Nephron progenitor cell (in vitro differentiated cells): ENCODE measurements around the gene ANKRD62.
"Not testable (repeated sequence)": the region's sequence is repeated elsewhere in the genome, so short reads cannot be mapped to it uniquely, and the experiment has no call there.

Source experiments
- DNase-seq: peaks from one replicate; pipeline ENCODE4 v3.0.0; 2021
- H3K27ac Mint-ChIP-seq: 2 replicates; pipeline ENCODE4 v1.8.0; 2021; ENCODE audit warnings: mild to moderate bottlenecking, moderate library complexity, mixed read lengths
- H3K27me3 Mint-ChIP-seq: 2 replicates; pipeline ENCODE4 v1.8.0; 2021; ENCODE audit warnings: mild to moderate bottlenecking, low read depth, mixed read lengths; ENCODE audit not compliant: poor library complexity
- H3K36me3 Mint-ChIP-seq: 2 replicates; pipeline ENCODE4 v1.8.0; 2021; ENCODE audit warnings: low read depth, mixed read lengths
- H3K4me1 Mint-ChIP-seq: 2 replicates; pipeline ENCODE4 v1.8.0; 2021; ENCODE audit warnings: mixed read lengths
- H3K4me3 Mint-ChIP-seq: 2 replicates; pipeline ENCODE4 v1.8.0; 2021; ENCODE audit warnings: mild to moderate bottlenecking, moderate library complexity, mixed read lengths
- H3K9me3 Mint-ChIP-seq: 2 replicates; pipeline ENCODE4 v1.8.0; 2021; ENCODE audit warnings: mild to moderate bottlenecking, moderate library complexity, mixed read lengths
- TF ChIP-seq, protein P1 (sequence below): fragments of 200-600 bp; sonication (generic); IDR thresholded peaks from 2 replicates; pipeline ENCODE4 v1.5.0; 2021; ENCODE audit warnings: antibody characterized with exemption

ANKRD62 gene

DNA sequence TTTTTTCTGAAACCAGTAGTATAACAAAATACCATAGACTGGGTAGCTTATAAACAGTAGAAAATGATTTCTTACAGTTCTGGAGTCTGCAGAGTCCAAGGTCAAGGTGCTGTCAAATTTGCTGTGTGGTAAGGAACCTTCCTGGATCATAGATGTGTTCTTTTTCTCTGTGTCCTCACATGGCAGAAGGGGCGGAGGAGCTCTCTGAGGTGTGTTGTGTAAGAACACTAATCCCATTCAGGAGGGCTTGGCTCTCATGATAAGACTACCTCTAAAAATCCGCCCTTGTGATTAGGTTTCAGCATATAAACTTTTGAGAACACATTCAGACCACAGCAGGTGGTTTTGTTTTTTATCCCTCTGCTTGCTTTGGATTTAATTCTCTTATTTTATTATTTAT is 25.7 kb downstream of the ANKRD62 start:
- Mint-ChIP-seq H3K27me3 (peaks cover 13% of the 10 kb centered on the region), H3K36me3 (no peaks in the 10 kb centered on the region), H3K27ac (no peak overlapping the region), H3K4me1 (peaks cover 9% of the 10 kb centered on the region), H3K9me3 (no peaks in the 10 kb centered on the region), H3K4me3 (no peak overlapping the region)
- TF ChIP-seq, protein P1, sequence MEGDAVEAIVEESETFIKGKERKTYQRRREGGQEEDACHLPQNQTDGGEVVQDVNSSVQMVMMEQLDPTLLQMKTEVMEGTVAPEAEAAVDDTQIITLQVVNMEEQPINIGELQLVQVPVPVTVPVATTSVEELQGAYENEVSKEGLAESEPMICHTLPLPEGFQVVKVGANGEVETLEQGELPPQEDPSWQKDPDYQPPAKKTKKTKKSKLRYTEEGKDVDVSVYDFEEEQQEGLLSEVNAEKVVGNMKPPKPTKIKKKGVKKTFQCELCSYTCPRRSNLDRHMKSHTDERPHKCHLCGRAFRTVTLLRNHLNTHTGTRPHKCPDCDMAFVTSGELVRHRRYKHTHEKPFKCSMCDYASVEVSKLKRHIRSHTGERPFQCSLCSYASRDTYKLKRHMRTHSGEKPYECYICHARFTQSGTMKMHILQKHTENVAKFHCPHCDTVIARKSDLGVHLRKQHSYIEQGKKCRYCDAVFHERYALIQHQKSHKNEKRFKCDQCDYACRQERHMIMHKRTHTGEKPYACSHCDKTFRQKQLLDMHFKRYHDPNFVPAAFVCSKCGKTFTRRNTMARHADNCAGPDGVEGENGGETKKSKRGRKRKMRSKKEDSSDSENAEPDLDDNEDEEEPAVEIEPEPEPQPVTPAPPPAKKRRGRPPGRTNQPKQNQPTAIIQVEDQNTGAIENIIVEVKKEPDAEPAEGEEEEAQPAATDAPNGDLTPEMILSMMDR: no peak
- DNase-seq: no peak

DNA sequence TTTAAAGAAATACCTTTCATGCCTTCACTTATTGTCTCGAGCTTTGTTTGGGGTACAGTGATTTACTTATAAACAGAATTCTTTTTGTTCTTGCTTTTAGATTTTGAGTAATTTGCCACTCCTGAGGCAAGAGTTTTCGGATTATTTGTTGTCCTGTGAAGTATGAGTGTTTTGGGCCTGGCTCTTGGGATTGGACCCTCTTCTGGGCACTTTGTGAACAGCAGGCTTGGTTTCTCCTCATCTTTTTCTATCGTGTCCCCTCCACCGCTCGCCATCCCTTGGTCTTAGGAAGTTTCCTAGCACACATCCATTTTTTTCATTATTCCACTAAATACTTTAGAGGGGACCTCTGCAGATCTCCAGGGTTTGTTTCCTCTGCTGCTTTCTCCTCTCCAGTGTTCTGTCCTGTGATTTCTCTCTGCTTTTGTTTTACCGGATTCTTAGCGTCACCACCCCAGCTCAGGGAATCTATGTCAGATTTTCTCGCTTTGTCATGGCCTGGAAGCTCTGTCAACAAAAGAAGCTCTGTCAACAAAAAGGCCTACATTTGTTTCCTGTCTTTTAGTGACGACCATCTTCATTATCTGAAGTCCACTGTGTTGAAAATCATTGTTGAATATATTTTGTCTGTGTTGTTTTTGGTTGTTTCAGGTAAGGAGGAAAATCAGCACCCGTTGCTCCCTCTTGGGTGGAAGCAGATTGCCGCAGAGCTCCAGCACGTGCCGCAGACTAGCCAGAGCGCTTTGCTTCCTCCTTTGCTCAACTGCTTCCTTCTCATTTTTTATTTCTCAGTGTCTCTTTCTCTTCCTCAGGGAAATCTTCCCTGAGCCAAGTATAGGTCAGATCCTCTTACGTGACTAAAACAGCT is 27.8 kb downstream of the ANKRD62 start:
- Mint-ChIP-seq H3K36me3 (no peaks in the 10 kb centered on the region), H3K4me3 (peak overlapping the region; percentile 71), H3K27ac (no peak overlapping the region), H3K27me3 (peaks cover 13% of the 10 kb centered on the region), H3K9me3 (no peaks in the 10 kb centered on the region), H3K4me1 (peaks cover 9% of the 10 kb centered on the region)
- TF ChIP-seq, protein P1: peak; percentile 49
- DNase-seq: peak; percentile 32

DNA sequence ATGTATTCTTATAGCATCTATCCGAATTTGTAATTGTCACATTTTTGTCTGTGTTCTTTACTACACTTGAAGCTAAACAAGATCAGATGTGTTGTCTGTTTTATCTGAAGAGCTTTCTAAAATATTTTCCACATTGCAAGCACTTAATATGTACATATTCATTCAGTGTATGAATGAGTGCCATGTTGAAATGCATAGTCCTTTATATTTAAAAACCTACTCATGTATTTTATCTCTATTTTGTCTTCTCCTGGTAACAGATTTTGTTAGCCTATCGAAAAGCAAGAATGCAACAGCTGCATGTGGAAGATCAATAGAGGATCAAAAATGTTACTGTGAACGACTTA is 28.4 kb downstream of the ANKRD62 start:
- H3K36me3 Mint-ChIP-seq, H3K4me1 Mint-ChIP-seq, H3K9me3 Mint-ChIP-seq, H3K27ac Mint-ChIP-seq, H3K27me3 Mint-ChIP-seq, DNase-seq: not testable (repeated sequence)
- peak overlapping the region; percentile 71 for H3K4me3 Mint-ChIP-seq

DNA sequence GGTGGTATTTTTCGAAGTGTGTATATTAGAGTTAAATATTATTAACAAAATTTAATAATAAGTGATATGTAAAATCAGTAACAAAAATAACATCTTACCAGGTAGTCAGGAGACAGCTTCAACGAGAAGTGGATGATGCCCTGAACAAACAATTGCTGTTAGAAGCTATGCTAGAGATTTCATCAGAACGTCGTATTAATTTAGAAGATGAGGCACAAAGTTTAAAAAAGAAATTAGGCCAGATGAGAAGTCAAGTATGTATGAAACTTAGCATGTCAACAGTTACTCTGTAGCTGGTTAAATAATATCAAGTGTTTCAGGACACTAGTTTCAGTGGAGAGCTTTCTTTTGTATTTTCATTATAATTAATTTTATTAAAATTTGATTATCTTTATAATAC is 34.0 kb downstream of the ANKRD62 start:
- not testable (repeated sequence) for H3K27ac Mint-ChIP-seq, H3K36me3 Mint-ChIP-seq, H3K27me3 Mint-ChIP-seq, H3K4me1 Mint-ChIP-seq, H3K9me3 Mint-ChIP-seq, DNase-seq, H3K4me3 Mint-ChIP-seq

DNA sequence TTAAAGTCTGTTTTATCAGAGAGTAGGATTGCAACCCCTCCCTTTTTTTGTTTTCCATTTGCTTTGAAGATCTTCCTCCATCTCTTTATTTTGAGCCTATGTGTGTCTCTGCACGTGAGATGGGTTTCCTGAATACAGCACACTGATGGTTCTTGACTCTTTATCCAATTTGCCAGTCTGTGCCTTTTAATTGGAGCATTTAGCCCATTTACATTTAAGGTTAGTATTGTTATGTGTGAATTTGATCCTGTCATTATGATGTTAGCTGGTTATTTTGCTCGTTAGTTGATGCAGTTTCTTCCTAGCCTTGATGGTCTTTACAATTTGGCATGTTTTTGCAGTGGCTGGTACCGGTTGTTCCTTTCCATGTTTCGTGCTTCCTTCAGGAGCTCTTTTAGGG is 45.2 kb downstream of the ANKRD62 start:
- not testable (repeated sequence) for H3K4me1 Mint-ChIP-seq, H3K36me3 Mint-ChIP-seq, DNase-seq, H3K27ac Mint-ChIP-seq, H3K27me3 Mint-ChIP-seq, H3K4me3 Mint-ChIP-seq
- H3K9me3 Mint-ChIP-seq: peaks cover 35% of the 10 kb centered on the region

DNA sequence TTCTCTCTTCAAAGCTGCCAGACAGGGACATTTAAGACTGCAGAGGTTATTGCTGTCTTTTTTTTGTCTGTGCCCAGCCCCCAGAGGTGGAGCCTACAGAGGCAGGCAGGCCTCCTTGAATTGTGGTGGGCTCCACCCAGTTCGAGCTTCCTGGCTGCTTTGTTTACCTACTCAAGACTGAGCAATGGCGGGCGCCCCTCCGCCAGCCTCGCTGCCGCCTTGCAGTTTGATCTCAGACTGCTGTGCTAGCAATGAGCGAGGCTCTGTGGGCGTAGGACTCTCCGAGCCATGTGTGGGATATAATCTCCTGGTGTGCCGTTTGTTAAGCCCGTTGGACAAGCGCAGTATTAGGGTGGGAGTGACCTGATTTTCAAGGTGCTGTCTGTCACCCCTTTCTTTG is 47.2 kb downstream of the ANKRD62 start:
- peaks cover 35% of the 10 kb centered on the region for H3K9me3 Mint-ChIP-seq
- not testable (repeated sequence) for H3K36me3 Mint-ChIP-seq, H3K27ac Mint-ChIP-seq, H3K4me1 Mint-ChIP-seq, H3K4me3 Mint-ChIP-seq, DNase-seq, H3K27me3 Mint-ChIP-seq

DNA sequence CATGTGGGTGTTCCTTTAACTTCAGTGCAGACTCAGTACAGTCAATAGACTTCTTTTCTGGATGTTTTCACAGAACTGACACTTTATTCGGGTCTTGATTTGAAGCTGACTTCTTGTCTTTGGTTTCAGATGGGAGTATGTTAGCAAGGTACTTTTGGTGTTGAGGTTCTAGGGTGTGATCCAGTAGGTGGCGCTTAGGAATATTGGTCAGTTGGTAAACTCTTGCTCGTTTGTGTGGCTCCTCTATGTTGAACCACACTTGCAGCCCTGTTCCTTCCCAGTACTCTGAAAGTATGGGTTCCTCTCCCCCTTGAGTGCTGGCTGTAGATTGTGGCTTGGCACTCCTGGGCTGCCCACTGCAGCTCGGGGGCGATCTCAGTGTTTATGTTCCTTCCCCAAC is 48.1 kb downstream of the ANKRD62 start:
- not testable (repeated sequence) for H3K4me3 Mint-ChIP-seq, H3K4me1 Mint-ChIP-seq, H3K36me3 Mint-ChIP-seq, H3K27ac Mint-ChIP-seq, H3K27me3 Mint-ChIP-seq, DNase-seq
- peaks cover 29% of the 10 kb centered on the region for H3K9me3 Mint-ChIP-seq

DNA sequence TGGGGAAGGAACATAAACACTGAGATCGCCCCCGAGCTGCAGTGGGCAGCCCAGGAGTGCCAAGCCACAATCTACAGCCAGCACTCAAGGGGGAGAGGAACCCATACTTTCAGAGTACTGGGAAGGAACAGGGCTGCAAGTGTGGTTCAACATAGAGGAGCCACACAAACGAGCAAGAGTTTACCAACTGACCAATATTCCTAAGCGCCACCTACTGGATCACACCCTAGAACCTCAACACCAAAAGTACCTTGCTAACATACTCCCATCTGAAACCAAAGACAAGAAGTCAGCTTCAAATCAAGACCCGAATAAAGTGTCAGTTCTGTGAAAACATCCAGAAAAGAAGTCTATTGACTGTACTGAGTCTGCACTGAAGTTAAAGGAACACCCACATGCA is 55.8 kb downstream of the ANKRD62 start:
- not testable (repeated sequence) for H3K27me3 Mint-ChIP-seq, H3K4me3 Mint-ChIP-seq

DNA sequence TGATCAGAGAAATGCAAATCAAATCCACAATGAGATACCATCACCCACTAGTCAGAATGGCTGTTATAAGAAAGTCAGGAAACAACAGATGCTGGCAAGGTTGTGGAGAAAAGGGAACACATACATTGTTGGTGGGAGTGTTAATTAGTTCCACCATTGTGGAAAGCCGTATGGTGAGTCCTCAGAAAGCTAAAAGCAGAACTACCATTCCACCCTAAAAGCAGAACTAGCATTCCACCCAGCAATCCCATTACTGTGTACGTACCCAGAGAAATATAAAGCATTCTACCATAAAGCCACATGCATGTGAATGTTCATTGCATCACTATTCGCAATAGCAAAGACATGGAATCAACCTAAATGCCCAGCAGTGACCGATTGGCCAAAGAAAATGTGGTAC is 60.7 kb downstream of the ANKRD62 start:
- no peak for DNase-seq
- peaks cover 9% of the 10 kb centered on the region for H3K27me3 Mint-ChIP-seq
- H3K4me1 Mint-ChIP-seq: no peaks in the 10 kb centered on the region
- no peaks in the 10 kb centered on the region for H3K36me3 Mint-ChIP-seq
- H3K27ac Mint-ChIP-seq: no peak overlapping the region
- H3K9me3 Mint-ChIP-seq: peaks cover 11% of the 10 kb centered on the region
- TF ChIP-seq, protein P1: no peak
- H3K4me3 Mint-ChIP-seq: no peak overlapping the region

More for the DNA sequence above, 55.8 kb downstream of the ANKRD62 start:
- H3K27ac Mint-ChIP-seq, DNase-seq, H3K4me1 Mint-ChIP-seq, H3K36me3 Mint-ChIP-seq: not testable (repeated sequence)
- peaks cover 11% of the 10 kb centered on the region for H3K9me3 Mint-ChIP-seq
